ENCODE results near the gene ZBTB7C. TPM values are rescaled to one million over a fixed set of nuclear protein-coding genes. Genes with fewer than 3 reads are reported as not detected.

ZBTB7C gene
- polyA plus RNA-seq, 1 donor (not counting 4 experiments of a cell fraction or from before 2014, with no cell fraction given), result 0.58 TPM

GRCh38 chr18:48006415-48007175 lies 402.6 kb downstream of the ZBTB7C start:
- dilution Hi-C loops (cut with MboI; ENCODE audit: extremely low pct_ligation_motif_present, low sequenced_read_pairs), result no loop called here
- DNase-seq (ENCODE audit: low read depth, low spot score) (no peak), FAIRE-seq (no peak)
- Histone ChIP-seq H2AFZ (ENCODE audit: control insufficient read depth, low read length) (no peak overlapping the region), H4K20me1 (ENCODE audit: control insufficient read depth, extremely low read depth, insufficient read depth, low read length) (no peaks in the 10 kb centered on the region), H3K79me2 (ENCODE audit: control insufficient read depth, insufficient read depth, low read length) (no peaks in the 10 kb centered on the region), H3K4me3 (ENCODE audit: control insufficient read depth in 2 of 3, extremely low read depth in 1 of 3, insufficient read depth in 2 of 3, low read depth in 1 of 3, low read length in 3 of 3) (no peak overlapping the region), H3K27ac (ENCODE audit: control insufficient read depth, insufficient read depth, low read length) (no peak overlapping the region), H3K27me3 (ENCODE audit: control insufficient read depth, extremely low read depth, insufficient read depth, low read length) (peaks cover 3% of the 10 kb centered on the region), H3K36me3 (ENCODE audit: control insufficient read depth in 2 of 2, extremely low read depth in 1 of 2, insufficient read depth in 2 of 2, low read length in 2 of 2) (no peaks in the 10 kb centered on the region), H3K9ac (ENCODE audit: control insufficient read depth, extremely low read depth, insufficient read depth, low read length) (no peak overlapping the region), H3K4me2 (ENCODE audit: control insufficient read depth, extremely low read depth, insufficient read depth, low read depth, low read length) (no peak overlapping the region), H3K4me1 (ENCODE audit: control insufficient read depth, extremely low read depth, insufficient read depth, low read length) (peaks cover 19% of the 10 kb centered on the region), H3K9me3 (ENCODE audit: control insufficient read depth, low read depth, low read length) (no peaks in the 10 kb centered on the region), H3K9me1 (ENCODE audit: control insufficient read depth, extremely low read depth, insufficient read depth, low read length) (no peaks in the 10 kb centered on the region)
- TF ChIP-seq, protein P1, sequence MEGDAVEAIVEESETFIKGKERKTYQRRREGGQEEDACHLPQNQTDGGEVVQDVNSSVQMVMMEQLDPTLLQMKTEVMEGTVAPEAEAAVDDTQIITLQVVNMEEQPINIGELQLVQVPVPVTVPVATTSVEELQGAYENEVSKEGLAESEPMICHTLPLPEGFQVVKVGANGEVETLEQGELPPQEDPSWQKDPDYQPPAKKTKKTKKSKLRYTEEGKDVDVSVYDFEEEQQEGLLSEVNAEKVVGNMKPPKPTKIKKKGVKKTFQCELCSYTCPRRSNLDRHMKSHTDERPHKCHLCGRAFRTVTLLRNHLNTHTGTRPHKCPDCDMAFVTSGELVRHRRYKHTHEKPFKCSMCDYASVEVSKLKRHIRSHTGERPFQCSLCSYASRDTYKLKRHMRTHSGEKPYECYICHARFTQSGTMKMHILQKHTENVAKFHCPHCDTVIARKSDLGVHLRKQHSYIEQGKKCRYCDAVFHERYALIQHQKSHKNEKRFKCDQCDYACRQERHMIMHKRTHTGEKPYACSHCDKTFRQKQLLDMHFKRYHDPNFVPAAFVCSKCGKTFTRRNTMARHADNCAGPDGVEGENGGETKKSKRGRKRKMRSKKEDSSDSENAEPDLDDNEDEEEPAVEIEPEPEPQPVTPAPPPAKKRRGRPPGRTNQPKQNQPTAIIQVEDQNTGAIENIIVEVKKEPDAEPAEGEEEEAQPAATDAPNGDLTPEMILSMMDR (optimal IDR thresholded peaks at IDR 0.05 in 1 of 3, IDR thresholded peaks at IDR 0.05 in 1 of 3, conservative IDR thresholded peaks at IDR 0.05 in 1 of 3; ENCODE audit: extremely low read depth in 1 of 3, insufficient read depth in 2 of 3, low read length in 3 of 3), result no peak
- no peak for TF ChIP-seq EZH2 (IDR thresholded peaks at IDR 0.05; ENCODE audit: low read length)

- no peaks in the 10 kb centered on the region for H3K36me3 ChIP-seq (ENCODE audit: control insufficient read depth in 2 of 2, extremely low read depth in 1 of 2, insufficient read depth in 2 of 2, low read length in 2 of 2)
- no peak overlapping the region for H3K27ac ChIP-seq (ENCODE audit: control insufficient read depth, insufficient read depth, low read length)
- TF ChIP-seq, protein P1 (optimal IDR thresholded peaks at IDR 0.05 in 1 of 3, IDR thresholded peaks at IDR 0.05 in 1 of 3, conservative IDR thresholded peaks at IDR 0.05 in 1 of 3; ENCODE audit: extremely low read depth in 1 of 3, insufficient read depth in 2 of 3, low read length in 3 of 3), result no peak
- TF ChIP-seq EZH2 (IDR thresholded peaks at IDR 0.05; ENCODE audit: low read length), result no peak
- H3K4me3 ChIP-seq (ENCODE audit: control insufficient read depth in 2 of 3, extremely low read depth in 1 of 3, insufficient read depth in 2 of 3, low read depth in 1 of 3, low read length in 3 of 3), result no peak overlapping the region
- peaks cover 19% of the 10 kb centered on the region for H3K4me1 ChIP-seq (ENCODE audit: control insufficient read depth, extremely low read depth, insufficient read depth, low read length)
- H3K9ac ChIP-seq (ENCODE audit: control insufficient read depth, extremely low read depth, insufficient read depth, low read length), result no peak overlapping the region
- no peaks in the 10 kb centered on the region for H3K79me2 ChIP-seq (ENCODE audit: control insufficient read depth, insufficient read depth, low read length)
- peaks cover 3% of the 10 kb centered on the region for H3K27me3 ChIP-seq (ENCODE audit: control insufficient read depth, extremely low read depth, insufficient read depth, low read length)
- no peak overlapping the region for H2AFZ ChIP-seq (ENCODE audit: control insufficient read depth, low read length)
- DNase-seq (ENCODE audit: low read depth, low spot score) (no peak), FAIRE-seq (no peak)
- no peaks in the 10 kb centered on the region for H3K9me1 ChIP-seq (ENCODE audit: control insufficient read depth, extremely low read depth, insufficient read depth, low read length)
- H3K4me2 ChIP-seq (ENCODE audit: control insufficient read depth, extremely low read depth, insufficient read depth, low read depth, low read length), result no peak overlapping the region
- no peaks in the 10 kb centered on the region for H4K20me1 ChIP-seq (ENCODE audit: control insufficient read depth, extremely low read depth, insufficient read depth, low read length)
- H3K9me3 ChIP-seq (ENCODE audit: control insufficient read depth, low read depth, low read length), result no peaks in the 10 kb centered on the region
- dilution Hi-C loops (cut with MboI; ENCODE audit: extremely low pct_ligation_motif_present, low sequenced_read_pairs), result no loop called here
Observed at GRCh38 chr18:48004577-48004976, 404.6 kb downstream of the ZBTB7C start.
